CD1c-positive myeloid dendritic cell (primary cell): Measurements from ENCODE around the gene LRMDA.

Experiments
- DNase-seq: peaks from one replicate; pipeline ENCODE4 v3.0.0-alpha.2; 2016; ENCODE audit errors: extremely low spot score

LRMDA gene

DNA sequence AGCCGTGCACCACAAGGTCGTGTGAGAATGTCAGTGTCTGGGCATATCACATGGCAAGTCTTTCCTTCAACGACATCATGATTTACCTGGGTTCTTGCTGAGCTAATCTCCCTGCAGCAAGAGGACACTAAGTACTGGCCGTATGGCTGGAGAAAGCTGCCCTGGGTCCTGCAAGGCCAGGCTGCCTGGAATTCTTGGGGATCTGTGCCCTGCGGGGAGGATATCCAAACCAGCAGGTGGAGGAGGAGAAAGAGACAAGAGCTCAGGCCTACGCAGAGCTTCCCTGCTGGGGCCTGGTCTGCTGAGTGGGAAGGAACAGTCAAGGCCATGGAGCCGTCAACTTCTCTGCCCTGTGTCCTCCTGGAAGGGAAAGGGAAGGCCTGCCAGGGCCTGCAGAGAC, 552.6 kb downstream of the LRMDA start:
- DNase-seq, result no peak

DNA sequence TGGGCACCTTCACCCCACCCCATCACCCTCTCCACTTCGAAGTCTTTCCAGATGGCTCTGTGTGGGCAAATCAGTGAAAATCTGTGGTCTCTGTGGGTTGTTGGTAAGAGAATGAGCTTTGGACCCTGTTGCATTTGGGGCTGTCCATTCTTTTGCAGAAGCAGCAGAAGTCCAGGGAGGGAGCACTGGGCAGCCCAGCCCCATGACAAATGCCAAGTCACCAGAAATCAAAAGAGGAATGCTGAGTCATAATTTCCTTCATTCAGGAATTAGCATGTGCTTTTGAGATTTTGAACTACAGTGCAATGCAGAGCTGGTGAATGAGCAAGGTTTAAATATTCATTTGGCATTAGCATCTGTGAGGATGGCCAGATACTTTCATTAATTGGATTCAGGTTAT, 556.2 kb downstream of the LRMDA start:
- no peak for DNase-seq

DNA sequence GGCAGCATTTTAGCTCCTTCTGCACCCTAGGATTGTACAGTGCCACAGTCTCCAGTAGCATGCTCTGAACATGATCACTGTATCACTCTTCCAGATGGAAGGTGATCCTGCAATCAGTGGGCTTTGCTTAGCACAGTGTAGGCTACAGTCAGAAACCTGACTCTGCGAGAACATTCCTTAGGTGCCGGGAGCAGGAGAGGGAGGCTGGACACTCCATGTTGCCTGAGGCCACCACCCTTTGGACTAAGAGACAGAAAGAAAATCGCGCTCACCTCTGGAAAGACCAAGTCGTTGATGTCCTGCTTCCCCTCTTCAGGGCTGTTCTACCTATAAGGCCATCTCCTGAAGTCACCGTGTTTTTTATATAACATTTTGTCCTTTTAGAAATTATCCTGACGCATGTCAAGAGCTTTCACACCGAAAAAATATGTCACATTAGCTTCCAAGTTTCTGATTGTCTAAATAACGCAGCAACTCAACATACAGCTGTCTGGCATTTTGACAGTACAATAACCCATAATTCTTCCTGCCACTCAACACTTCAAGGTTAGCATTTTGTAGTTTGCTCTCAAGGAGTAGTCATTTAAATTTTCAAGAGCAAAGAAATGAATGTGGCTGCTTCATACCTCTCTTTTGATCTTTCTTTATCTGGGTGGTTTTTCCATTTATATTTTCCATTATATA, 563.1 kb downstream of the LRMDA start:
- no peak for DNase-seq

DNA sequence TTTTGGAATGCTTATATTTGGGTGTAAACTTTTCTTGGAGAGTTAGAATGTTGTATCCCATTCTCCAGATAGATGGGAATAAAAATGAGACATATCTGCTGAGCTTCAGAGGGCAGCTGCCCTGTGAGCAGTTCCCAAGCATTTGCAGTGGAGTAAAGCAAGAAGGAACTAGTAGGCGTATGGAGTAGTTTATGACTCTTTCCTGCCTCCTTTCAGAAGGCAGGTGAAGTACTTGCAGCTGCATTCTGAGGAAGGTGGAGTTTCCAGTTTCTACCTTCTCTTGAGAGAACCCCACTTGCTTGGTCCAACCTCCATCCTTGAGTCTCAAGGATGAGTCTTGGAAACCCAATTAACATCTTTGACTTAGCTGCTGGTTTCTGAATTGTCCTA, 563.6 kb downstream of the LRMDA start:
- no peak for DNase-seq

DNA sequence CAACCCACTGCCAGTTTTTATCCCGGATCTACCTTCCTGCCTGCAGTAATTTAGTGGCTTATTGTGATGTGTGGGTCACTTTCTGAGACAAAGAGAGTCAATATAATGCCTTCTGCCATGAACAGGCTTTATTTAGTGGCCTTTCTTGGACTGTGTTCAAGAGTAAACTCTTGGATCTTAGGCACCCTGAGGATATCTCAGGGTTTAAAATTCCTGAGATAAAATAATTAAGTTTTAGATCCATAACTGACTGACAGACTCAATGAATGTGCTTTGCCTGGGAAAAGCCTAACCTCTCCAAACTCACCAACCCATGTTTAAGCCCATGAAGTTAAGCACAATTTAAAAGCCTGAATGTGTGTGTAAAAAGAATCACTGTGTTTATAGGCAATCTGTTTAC, 564.3 kb downstream of the LRMDA start:
- no peak for DNase-seq

DNA sequence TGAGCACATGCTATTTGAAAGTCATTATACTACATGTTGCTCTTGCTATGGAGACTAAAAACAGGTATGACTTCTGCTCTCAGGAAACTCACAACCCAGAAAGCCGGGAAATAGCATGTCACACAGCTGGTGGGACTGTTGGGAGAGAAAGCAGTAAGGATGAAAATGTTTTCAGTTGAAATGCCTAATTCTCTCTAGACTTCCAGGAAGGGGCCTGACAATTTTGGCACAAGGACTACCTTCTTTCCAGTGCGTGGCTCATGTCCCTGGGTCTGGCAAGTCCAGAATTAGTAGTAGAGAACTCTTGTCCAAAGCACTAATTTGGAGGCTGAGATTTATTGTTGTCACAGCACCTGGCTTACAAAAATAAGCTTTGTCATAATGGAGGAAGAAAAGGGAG, 567.6 kb downstream of the LRMDA start:
- no peak for DNase-seq

DNA sequence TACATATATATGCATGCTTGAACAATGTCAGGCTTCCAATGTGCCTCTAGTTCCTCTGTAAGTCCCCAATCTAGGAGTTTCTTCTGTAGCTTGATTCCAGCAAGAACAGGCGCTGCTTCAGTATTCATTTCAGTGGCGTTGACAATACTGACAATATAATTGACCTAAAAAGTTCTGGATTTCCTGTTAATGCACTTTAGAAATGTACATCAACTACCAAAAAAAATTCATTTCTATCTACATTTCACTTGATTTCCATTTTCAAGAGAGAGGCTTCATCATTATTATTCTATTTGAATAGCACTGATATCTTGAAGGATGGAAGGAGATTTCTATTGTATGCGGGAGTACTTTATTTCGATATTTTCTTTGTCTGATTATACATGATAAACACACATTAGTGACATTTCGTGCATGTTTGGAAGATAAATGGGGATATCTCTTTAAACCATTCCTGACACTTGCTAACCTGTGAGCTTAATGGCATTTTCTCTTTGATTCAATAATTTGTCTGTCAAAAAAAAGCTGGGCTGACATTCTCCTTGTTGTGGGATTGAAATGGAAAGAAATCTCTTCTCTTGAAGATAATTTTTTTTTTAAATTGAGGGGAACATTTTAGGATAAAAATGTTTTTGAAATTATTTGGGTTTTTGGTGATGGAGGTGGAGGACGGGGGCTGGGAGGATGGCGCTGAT, 568.2 kb downstream of the LRMDA start:
- no peak for DNase-seq

DNA sequence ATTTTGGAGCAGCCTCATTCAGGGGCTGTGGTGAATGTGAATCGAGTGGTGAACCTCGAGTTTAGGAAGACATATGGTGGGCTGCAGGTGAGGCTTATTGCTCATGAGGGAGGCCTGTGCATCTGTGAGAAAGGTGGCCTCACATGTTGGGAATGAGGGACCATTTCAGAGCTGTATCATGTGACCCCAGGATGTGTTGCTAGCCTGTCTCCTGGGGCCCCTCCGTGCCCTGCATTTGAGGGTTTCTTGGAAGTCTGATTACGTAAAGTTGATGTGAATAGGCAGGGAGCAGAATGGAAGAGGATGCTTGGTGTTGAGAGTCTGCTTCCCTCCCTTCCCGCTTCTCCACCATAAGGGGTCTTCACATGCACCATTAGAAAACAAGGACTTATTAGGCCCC, 569.1 kb downstream of the LRMDA start:
- no peak for DNase-seq

DNA sequence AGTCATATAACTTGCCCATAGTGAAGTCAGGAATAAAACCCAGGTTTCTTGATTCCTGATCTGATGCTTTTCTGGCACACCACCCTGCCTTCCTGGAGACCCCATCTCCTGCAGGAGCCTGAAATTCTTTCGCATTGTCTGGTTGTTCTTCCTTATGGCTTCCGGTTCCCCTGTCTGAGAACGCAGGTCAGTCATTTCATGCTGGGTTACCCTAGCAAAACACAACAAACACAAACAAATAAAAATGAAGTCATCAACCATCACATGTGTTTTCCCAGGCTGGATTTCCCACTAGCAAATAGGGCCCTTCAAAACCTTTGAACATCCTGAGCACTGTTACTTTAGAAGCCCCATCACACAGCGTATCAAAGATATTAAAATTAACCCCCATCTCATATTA, 569.6 kb downstream of the LRMDA start:
- no peak for DNase-seq

DNA sequence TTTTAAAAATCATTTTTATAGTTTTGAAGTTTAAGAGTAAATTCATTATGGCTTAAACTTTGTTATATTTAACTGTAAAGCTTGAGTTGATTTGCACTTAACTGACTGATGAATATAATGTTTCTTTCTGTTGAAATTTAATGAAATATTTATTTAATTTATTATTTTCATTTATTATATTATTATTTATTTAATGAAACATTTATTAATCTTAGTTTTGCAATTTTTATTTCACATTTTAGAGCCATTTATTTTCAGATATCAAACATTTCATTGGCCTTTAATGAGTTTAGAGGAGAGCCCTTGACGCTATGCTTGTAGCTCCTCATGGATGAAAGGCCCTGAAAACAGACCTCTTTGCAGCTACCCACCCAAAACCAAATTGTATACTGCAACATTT, 570.0 kb downstream of the LRMDA start:
- no peak for DNase-seq

DNA sequence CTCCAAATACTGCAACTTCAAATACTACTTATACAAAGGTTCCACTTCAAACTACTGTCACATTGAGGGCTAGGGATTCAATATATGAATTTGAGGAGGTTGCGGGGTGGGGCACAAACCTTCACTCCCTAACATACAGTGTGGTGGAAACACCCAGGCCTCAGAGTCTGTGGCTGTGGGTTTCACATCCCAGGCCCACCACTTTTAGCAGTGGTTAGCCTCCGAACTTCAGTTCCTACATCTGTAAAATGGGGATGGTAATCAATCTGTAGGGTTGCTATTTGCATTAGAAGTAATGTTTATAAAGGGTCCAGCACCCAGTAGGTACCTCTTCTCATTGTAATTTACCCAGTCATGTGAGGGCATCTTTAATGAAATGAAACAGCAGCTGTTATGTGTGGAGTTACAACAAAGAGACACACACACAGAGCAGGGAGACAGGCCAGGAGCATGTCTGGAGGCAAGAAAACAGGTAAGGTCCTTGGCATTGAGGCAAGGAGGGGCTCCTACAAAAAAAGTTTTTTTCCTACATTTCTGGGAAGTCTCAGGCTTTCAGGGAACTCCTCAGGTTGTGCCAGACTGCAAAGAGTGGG, 570.9 kb downstream of the LRMDA start:
- DNase-seq, result no peak

DNA sequence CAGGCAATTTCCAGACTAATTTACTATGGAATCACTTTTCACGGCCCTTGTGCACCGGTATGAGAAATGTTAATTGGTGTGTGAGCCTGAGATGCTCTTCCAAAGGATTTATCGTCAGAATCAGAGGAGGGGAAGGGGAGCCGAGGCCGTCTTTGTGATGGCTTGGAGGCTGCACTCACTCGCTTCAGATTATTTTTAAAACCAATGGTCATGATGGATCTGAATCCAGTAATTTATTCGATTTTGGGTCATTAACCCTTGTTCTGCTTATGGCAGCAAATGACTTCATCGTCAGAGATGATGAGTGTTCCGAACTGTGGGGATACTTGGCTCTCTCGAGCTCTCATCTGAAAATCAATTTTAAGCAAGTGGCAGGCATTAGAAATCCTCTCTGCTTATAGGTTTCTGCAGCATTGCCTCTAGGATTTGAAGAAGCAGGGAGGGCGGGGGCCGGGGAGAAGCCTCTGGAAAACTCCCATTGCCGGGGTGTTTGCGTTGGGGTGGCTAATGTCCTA, 576.3 kb downstream of the LRMDA start:
- no peak for DNase-seq

DNA sequence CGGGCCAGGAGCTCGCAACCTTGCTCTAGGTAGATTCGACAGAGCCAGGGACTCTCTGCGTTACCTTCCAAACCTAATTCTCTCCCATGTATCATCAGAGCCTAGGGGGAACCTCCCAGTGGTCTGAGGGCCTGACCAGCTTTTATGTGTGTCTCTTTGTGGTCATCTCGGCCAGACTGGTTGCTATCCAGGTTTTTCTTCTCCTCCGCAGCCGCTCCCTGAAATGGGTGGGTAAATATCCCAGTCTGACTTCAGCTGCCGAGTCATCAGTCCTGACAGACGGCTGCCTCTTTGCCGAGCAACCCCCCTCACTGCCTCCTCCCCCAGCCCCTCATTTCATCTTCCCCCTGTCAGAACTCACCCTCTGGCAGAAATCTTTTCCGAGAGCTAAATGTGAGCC, 578.1 kb downstream of the LRMDA start:
- no peak for DNase-seq

DNA sequence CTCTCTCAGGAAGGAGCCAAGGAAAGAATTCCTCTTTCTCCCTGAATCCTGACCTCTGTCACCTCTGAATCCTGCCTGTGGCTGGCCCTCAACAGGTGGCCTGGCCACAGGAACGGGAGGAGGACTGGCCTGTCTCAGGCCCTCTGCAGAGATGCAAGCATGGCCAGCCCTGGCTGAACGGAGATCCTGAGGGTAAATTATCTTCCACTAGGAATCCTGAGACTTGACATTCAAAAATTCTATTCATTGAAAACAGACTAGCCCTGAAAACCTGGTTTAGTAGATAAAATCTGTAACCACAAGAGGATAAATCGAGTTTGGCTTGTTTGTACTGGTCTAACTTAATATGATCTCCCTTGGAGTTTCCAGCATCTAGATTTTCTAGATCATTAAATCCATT, 579.3 kb downstream of the LRMDA start:
- no peak for DNase-seq

DNA sequence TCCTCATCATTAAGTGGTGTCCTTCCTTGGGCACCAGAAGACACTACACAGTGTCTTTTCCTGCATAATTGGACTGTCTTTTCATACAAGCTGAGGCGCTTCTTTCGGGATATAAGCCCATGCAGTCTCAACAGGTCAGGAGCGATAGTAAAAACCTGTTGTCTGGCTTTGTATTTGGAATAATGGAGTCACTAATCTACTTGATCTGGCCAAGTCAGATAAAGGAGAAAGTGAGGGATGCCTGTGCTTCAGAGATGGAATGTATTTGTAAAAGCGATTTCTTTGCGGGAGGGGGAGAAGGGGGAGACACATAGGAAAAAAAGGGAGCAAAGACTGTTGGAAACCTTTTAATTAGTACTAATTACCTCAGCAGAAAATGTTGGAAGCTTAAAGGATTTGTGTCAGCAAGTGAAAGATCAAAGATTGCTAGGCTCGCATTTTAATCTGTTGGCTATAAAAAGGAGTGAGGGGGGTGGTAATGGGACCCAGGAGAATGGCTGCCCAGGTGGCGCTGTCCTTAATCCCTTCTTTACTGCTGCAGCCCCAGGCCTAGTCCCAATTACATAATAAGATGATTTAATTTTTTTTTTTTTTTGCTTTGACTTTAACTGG, 581.4 kb downstream of the LRMDA start:
- DNase-seq, result no peak

DNA sequence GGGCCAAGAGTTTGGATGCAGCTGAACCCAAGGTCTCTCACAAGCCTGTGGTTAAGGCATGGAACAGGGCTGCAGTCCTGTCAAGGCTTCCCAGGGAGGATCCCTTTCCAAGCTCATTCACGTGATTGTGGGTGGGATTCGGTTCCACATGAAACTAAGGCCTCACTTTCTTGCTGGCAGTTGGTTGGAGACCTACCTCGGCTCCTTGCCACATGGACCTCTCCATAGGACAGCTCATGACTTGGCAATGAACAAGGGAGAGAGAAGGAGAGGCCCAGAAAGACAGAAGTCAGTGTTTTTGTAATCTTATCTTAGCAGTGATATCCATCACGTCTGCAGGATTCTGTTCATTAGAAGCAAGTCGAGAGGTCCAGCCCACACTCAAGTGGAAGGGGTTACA, 583.8 kb downstream of the LRMDA start:
- DNase-seq, result no peak

DNA sequence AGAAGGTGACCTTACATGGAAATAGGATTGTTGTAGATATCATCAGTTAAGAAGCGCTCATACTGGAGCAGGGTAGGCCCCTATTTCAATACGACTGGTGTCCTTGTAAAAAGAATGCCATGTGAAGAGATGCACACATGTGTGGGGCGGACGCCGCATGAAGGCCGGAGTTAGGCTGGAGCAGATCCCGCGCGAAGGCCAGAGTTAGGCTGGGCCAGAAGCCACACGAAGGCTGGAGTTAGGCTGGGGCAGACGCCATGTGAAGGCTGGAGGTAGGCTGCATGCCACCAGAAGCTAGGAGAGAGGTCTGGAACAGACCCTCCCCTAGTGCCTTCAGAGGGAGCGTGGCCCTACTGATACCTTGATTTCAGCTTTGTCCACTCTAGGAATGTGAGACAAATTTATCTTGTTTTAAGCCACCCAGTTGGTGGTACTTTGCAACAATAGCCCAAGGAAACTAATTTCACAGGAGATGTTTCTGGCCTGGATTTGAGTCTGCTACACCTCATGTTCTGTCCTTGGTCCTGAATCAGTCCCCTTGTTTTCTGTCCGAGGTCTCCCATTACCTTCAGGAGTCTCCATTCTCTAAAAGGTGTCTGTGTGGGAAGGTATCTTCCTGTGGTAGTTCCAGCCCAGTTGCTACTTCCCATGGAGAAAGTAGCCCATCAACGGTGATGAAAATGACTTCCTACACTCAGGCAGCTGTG, 585.8 kb downstream of the LRMDA start:
- no peak for DNase-seq

DNA sequence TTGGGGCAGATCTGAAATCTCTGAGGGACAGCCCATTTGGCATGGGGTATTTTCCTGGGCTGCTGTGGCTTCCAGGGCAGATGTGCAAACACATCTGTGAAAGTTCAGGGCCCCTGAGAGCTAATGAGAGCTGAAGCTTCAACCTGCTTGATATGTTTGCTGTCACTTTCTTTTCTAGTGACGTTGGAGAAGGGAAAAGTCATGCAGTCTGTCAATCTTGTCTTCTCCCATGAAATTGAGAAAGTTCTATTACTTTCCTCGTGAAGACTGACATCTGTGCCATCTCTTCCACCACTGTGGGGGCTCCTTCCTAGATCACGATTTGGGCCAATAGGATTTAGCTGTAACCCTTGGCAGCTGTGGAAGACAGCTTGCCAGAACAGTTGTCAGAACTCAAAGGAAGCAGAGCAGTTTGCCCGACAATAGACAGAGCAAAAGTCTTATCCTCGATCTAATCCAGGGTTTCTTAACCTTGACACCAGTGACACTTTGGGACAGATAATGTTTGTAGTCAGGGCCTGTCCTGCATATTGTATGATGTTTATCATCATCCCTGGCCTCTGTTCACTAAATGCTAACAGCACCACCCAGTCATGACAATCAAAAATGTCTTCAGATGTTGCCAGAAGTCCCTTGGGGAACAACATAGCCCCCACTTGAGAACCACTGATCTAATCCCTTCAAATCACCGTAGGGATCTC, 586.5 kb downstream of the LRMDA start:
- DNase-seq, result no peak

DNA sequence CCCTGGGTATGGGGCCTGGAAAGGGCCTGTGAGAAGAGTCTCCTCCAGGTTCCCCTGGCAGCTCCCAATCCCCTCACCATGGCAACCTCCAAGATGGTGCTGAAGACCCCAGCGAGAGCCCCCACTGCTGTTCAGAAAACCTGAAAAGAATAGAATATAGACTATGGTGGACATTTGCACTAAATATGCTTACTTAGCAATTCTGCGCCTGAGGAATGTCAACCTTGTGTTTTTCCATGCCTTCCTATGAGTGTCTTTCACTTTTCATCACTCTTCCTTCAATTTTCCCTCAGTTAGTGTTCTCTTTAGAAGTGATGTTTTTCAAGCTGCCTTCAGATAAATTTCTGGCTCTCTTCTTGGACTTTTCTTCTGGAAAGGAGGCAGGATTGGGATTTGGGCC, 589.2 kb downstream of the LRMDA start:
- DNase-seq, result no peak

DNA sequence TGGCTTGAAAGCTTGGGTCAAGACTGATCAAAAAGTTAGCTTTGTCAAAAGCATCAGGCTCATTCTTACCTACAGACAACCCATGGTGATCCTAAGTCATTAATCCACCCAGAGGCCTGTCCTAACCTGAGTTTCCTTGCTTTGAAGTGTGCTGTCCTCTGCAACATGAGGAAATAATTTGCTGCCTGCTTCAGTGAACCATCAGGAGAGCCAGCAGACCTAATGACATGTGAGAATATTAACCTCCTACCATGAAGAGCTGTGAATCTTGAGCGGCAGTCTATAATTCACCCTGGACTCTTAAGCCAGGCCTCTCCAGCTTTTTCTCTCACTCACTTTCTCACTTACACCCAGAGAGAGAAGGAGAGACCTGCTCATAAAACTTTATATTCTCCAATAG, 590.0 kb downstream of the LRMDA start:
- DNase-seq, result no peak

DNA sequence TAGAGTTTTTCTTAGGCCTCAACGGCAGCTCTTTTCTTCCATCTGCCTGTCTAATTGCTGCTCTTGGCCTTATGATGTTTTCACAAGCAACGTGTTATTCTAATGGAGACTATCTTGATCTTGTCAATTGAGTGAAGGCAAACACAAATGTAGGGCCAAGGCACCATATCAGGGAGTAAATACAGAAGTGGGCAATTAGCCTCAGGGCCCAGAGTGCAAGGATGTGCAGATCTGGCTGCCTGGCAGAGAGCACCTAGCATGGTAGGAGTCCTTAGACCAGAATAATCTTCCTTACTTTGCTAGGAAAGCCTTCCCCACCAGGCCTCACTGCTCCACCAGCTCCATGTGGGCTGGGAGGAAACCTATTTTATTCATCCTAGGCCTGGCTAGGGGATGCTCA, 590.9 kb downstream of the LRMDA start:
- no peak for DNase-seq

DNA sequence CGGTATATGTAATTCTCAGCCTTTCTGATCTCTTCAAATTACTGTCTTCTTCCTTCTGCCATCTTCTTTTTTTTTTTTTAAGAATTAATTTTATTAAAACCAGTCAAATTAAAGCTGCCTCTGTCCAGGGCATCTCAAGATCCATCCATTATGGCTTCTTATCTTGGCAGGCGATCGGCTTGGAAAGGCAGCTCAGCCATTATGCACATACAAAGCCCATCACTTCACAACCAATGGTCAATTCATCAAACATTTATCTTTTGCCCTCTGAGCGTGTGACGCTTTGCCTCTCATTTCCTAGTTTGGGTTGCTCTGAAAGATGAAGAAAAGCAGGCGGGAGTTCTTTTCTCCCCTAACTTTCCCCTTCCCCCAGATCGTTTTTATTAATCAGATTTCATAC, 591.6 kb downstream of the LRMDA start:
- no peak for DNase-seq
